Measurements from ENCODE around the gene CPA5. TPM values are rescaled to one million over a fixed set of nuclear protein-coding genes. Genes with fewer than 3 reads are reported as not detected.

CPA5 gene
- total and polyA plus RNA-seq, 2 of the 8 experiments (the other 6 are each of a cell fraction or from before 2014, with no cell fraction given): 0.12 TPM; not detected in 1

DNA sequence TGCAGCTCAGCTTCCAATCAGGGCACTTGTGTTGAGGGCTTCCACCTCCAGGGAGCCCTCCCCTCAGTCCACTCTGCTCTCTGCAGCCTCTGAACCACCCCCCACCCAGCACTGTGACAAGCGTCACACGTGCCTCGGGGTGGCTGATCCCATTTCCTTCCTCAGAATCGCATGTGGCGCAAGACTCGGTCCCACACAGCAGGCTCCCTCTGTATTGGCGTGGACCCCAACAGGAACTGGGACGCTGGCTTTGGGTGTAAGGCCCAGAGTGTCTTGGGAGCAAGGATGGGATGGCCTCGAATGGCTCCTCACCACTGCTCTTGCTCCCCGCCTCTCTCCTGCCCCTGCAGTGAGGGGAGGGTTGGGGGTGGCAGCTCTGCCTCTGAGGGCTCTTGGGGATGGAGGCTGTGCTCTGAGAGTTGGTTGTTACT is 39.8 kb downstream of the CPA5 start:
- Histone ChIP-seq H3K14ac (ENCODE audit: insufficient read length) (no peak overlapping the region), H3K18ac (ENCODE audit: extremely low read depth, low read length) (no peak overlapping the region), H3K56ac (replicated peaks; ENCODE audit: insufficient read length, low read depth, low read length) (no peak overlapping the region), H3K79me2 (ENCODE audit: control insufficient read depth in 1 of 2, insufficient read depth in 2 of 2, low read length in 2 of 2) (no peaks in the 10 kb centered on the region), H2BK5ac (ENCODE audit: low read depth, low read length) (no peak overlapping the region), H3K9me3 (ENCODE audit: insufficient read depth in 2 of 2, low read depth in 1 of 2, low read length in 1 of 2) (no peaks in the 10 kb centered on the region), H2BK15ac (ENCODE audit: low read length) (no peak overlapping the region), H3K4ac (replicated peaks; ENCODE audit: insufficient read length, low read depth, low read length) (no peak overlapping the region), H3K4me2 (ENCODE audit: insufficient read depth in 1 of 2, low read depth in 2 of 2, low read length in 2 of 2) (no peak overlapping the region), H4K8ac (ENCODE audit: extremely low read depth, insufficient read depth, low read length) (no peak overlapping the region), H2AFZ (ENCODE audit: low read length) (no peak overlapping the region), H3K4me3 (ENCODE audit: extremely low read depth in 1 of 4, insufficient read depth in 2 of 4, low read depth in 3 of 4, low read length in 4 of 4) (no peak overlapping the region), H2BK20ac (ENCODE audit: low read length) (no peak overlapping the region), H2BK12ac (ENCODE audit: low read depth, low read length) (no peak overlapping the region), H3K36me3 (ENCODE audit: control insufficient read depth in 2 of 4, insufficient read depth in 4 of 4, low read length in 3 of 4) (no peaks in the 10 kb centered on the region), H4K20me1 (replicated peaks in 1 of 2; ENCODE audit: control insufficient read depth in 1 of 2, insufficient read depth in 2 of 2, low read length in 2 of 2) (no peaks in the 10 kb centered on the region), H3K4me1 (replicated peaks in 1 of 4; ENCODE audit: control insufficient read depth in 3 of 4, insufficient read depth in 4 of 4, low read length in 3 of 4) (peaks cover 0 to 2% (median 0%) of the 10 kb centered on the region in 4 experiments; a peak in 1 of 7 replicates), H4K5ac (ENCODE audit: insufficient read length, low read depth, low read length) (no peak overlapping the region), H3K27ac (ENCODE audit: low read depth, low read length) (no peak overlapping the region), H3K79me1 (ENCODE audit: low read depth, low read length) (no peaks in the 10 kb centered on the region), H3K23me2 (ENCODE audit: low read depth, low read length) (no peaks in the 10 kb centered on the region; the same call in 1 of the 2 replicates), H2AK5ac (ENCODE audit: low read depth, low read length) (no peak overlapping the region), H3K23ac (ENCODE audit: insufficient read length) (no peak overlapping the region), H4K91ac (replicated peaks; ENCODE audit: insufficient read length, low read length) (no peak overlapping the region), H3K27me3 (replicated peaks in 1 of 4; ENCODE audit: control insufficient read depth in 3 of 4, extremely low read depth in 1 of 4, insufficient read depth in 3 of 4, low read length in 3 of 4) (no peaks in the 10 kb centered on the region; a peak in 1 of 7 replicates), H3K9ac (replicated peaks in 1 of 4; ENCODE audit: extremely low read depth in 1 of 4, low read depth in 3 of 4, low read length in 3 of 4) (no peak overlapping the region), H2BK120ac (replicated peaks; ENCODE audit: low read depth, low read length) (no peak overlapping the region)
- no peak for DNase-seq (ENCODE audit: low read depth in 1 of 2, low spot score in 2 of 2)
- POLR2A ChIA-PET (ENCODE audit: partially characterized antibody): no interaction called here
- no peak for FAIRE-seq
- CTCF ChIA-PET (ENCODE audit: partially characterized antibody): interaction anchor here (2.1 kb wide), 1 partner anchor 10 kb away, joined by 5 read pairs; no protein-coding TSS in a partner anchor
- TF ChIP-seq HDAC6 (IDR thresholded peaks at IDR 0.05; ENCODE audit: low read depth, low read length): no peak
- TF ChIP-seq HDAC2 (IDR thresholded peaks at IDR 0.05; ENCODE audit: borderline replicate concordance in 1 of 2, low read depth in 2 of 2, low read length in 2 of 2): no peak
- TF ChIP-seq RAD21 (IDR thresholded peaks at IDR 0.05 in 1 of 2, conservative IDR thresholded peaks at IDR 0.05 in 1 of 2; ENCODE audit: low read depth in 2 of 2, low read length in 2 of 2): no peak
- 91% methylated on average over 10 of the region's 10 CpGs; no CpG with 5 or more reads in 1 of the 2 experiments for WGBS, 2 experiments (ENCODE audit: extremely low coverage in 1 of 2, insufficient coverage in 1 of 2, insufficient read length in 1 of 2, insufficient replicate concordance in 2 of 2, low coverage in 1 of 2, low lambda C conversion rate in 2 of 2, missing lambda C conversion rate in 1 of 2)

Measured in H1 (cell line).